ENCODE data around the gene BPGM. TPM values are rescaled to one million over a fixed set of nuclear protein-coding genes. Genes with fewer than 3 reads are reported as not detected.

BPGM gene
- total RNA-seq, 2 donors from 2014 or later: 18.3 to 18.7 TPM

- no peaks in the 10 kb centered on the region for H3K9me3 ChIP-seq
- no peaks in the 10 kb centered on the region for H3K4me1 ChIP-seq (replicated peaks)
- no peak overlapping the region for H3K27ac ChIP-seq
These were observed 9.2 kb upstream of the BPGM start for GRCh38 chr7:134637441-134637840.

GRCh38 chr7:134637934-134638719 lies 8.5 kb upstream of the BPGM start:
- H3K4me1 ChIP-seq (replicated peaks): no peaks in the 10 kb centered on the region

More at GRCh38 chr7:134637441-134637840, 9.2 kb upstream of the BPGM start:
- no peak for DNase-seq (ENCODE audit: low spot score)
- Histone ChIP-seq H3K4me3 (no peak overlapping the region), H3K27me3 (replicated peaks; ENCODE audit: insufficient read depth) (no peaks in the 10 kb centered on the region), H3K36me3 (no peaks in the 10 kb centered on the region)
- intact Hi-C loops (cut with DNase I): no loop called here
- 96% methylated on average over 4 of the region's 4 CpGs for WGBS
- TF ChIP-seq CTCF (IDR thresholded peaks at IDR 0.05) (no peak), POLR2A (IDR thresholded peaks at IDR 0.05) (no peak), POLR2AphosphoS5 (IDR thresholded peaks at IDR 0.05) (no peak)

GRCh38 chr7:134639061-134639460 lies 7.6 kb upstream of the BPGM start:
- Histone ChIP-seq H3K27me3 (replicated peaks; ENCODE audit: insufficient read depth) (no peaks in the 10 kb centered on the region), H3K27ac (no peak overlapping the region), H3K9me3 (no peaks in the 10 kb centered on the region), H3K36me3 (no peaks in the 10 kb centered on the region), H3K4me1 (replicated peaks) (no peaks in the 10 kb centered on the region), H3K4me3 (no peak overlapping the region)
- DNase-seq (ENCODE audit: low spot score): no peak
- intact Hi-C loops (cut with DNase I): no loop called here
- WGBS: 27% methylated on average over 3 of the region's 3 CpGs
- TF ChIP-seq CTCF (IDR thresholded peaks at IDR 0.05): no peak
- no peak for TF ChIP-seq POLR2AphosphoS5 (IDR thresholded peaks at IDR 0.05)
- no peak for TF ChIP-seq POLR2A (IDR thresholded peaks at IDR 0.05)

More at GRCh38 chr7:134637934-134638719, 8.5 kb upstream of the BPGM start:
- 59% methylated on average over 7 of the region's 7 CpGs for WGBS
- TF ChIP-seq POLR2AphosphoS5 (IDR thresholded peaks at IDR 0.05) (no peak), POLR2A (IDR thresholded peaks at IDR 0.05) (no peak), CTCF (IDR thresholded peaks at IDR 0.05) (no peak)
- intact Hi-C loops (cut with DNase I): no loop called here
- H3K27ac ChIP-seq: no peak overlapping the region
- no peak for DNase-seq (ENCODE audit: low spot score)
- H3K4me3 ChIP-seq: no peak overlapping the region
- H3K9me3 ChIP-seq: no peaks in the 10 kb centered on the region
- H3K27me3 ChIP-seq (replicated peaks; ENCODE audit: insufficient read depth): no peaks in the 10 kb centered on the region
- H3K36me3 ChIP-seq: no peaks in the 10 kb centered on the region

- no peaks in the 10 kb centered on the region for H3K36me3 ChIP-seq
- 80% methylated on average over 4 of the region's 4 CpGs for WGBS
- no peak overlapping the region for H3K27ac ChIP-seq
- no peak overlapping the region for H3K4me3 ChIP-seq
- H3K9me3 ChIP-seq: no peaks in the 10 kb centered on the region
- intact Hi-C loops (cut with DNase I): no loop called here
- H3K27me3 ChIP-seq (replicated peaks; ENCODE audit: insufficient read depth): no peaks in the 10 kb centered on the region
- DNase-seq (ENCODE audit: low spot score): no peak
- no peak for TF ChIP-seq POLR2AphosphoS5 (IDR thresholded peaks at IDR 0.05)
- no peak for TF ChIP-seq CTCF (IDR thresholded peaks at IDR 0.05)
- no peak for TF ChIP-seq POLR2A (IDR thresholded peaks at IDR 0.05)
- no peaks in the 10 kb centered on the region for H3K4me1 ChIP-seq (replicated peaks)
These were observed 6.9 kb upstream of the BPGM start for GRCh38 chr7:134639683-134640279.
